CD4-positive, CD25-positive, alpha-beta regulatory T cell (primary cell): ENCODE results near the gene TMEM156. TPM values are rescaled to one million over a fixed set of nuclear protein-coding genes. Genes with fewer than 3 reads are reported as not detected.

ENCODE experiments used
- ATAC-seq, 2 donors: fragments of 150-1000 bp; cut with Tn5 transposase; one replicate each; pipeline ENCODE4 v1.10.0; 2021; ENCODE audit warnings: low read depth in 2 of 2, moderate number of reproducible peaks in 2 of 2, moderate library complexity in 1 of 2
- DNase-seq, 3 donors: peaks; one replicate each; pipeline versions ENCODE4 v3.0.0 to v3.0.0-alpha.2; 2012 to 2022; ENCODE audit warnings: mixed read lengths in 1 of 3
- H3K27ac ChIP-seq: one replicate; pipeline ENCODE4 v1.7.0; 2013; ENCODE audit warnings: mild to moderate bottlenecking, low read length; ENCODE audit not compliant: insufficient read depth, poor library complexity, severe bottlenecking
- H3K27me3 ChIP-seq: one replicate; pipeline ENCODE4 v1.7.0; 2013; ENCODE audit warnings: low read length; ENCODE audit not compliant: control insufficient read depth, insufficient read depth
- H3K36me3 ChIP-seq: one replicate; pipeline ENCODE4 v1.7.0; 2013; ENCODE audit warnings: mild to moderate bottlenecking, low read length, moderate library complexity; ENCODE audit not compliant: control insufficient read depth, insufficient read depth
- H3K4me1 ChIP-seq: 2 replicates; pipeline ENCODE4 v1.7.0; 2013; ENCODE audit warnings: mild to moderate bottlenecking, low read length; ENCODE audit not compliant: insufficient read depth, control insufficient read depth, poor library complexity, severe bottlenecking
- H3K4me3 ChIP-seq: one replicate; pipeline ENCODE4 v1.7.0; 2013; ENCODE audit warnings: low read depth, mild to moderate bottlenecking, low read length, moderate library complexity
- H3K9me3 ChIP-seq, 2 experiments: 1 replicate in 1 of 2; 2 replicates in 1 of 2; pipeline ENCODE4 v1.7.0; 2013; ENCODE audit warnings: low read length in 2 of 2, mild to moderate bottlenecking in 1 of 2, moderate library complexity in 1 of 2; ENCODE audit not compliant: control insufficient read depth in 2 of 2
- H3K27ac Mint-ChIP-seq, 3 donors: one replicate each; pipeline ENCODE4 v1.8.0; 2020 to 2022; ENCODE audit warnings: mild to moderate bottlenecking in 3 of 3, mixed read lengths in 3 of 3, moderate library complexity in 2 of 3
- H3K27me3 Mint-ChIP-seq: one replicate; pipeline ENCODE4 v1.8.0; 2022; ENCODE audit warnings: mild to moderate bottlenecking, mixed read lengths
- H3K36me3 Mint-ChIP-seq: one replicate; pipeline ENCODE4 v1.8.0; 2020; ENCODE audit warnings: mixed read lengths
- H3K4me1 Mint-ChIP-seq, 4 donors: one replicate each; pipeline ENCODE4 v1.8.0; 2020 to 2022; ENCODE audit warnings: mixed read lengths in 4 of 4, mild to moderate bottlenecking in 1 of 4
- H3K4me3 Mint-ChIP-seq, 4 donors: one replicate each; pipeline ENCODE4 v1.8.0; 2020 to 2022; ENCODE audit warnings: mild to moderate bottlenecking in 4 of 4, mixed read lengths in 4 of 4, moderate library complexity in 3 of 4
- H3K9me3 Mint-ChIP-seq, 7 donors: one replicate each; pipeline ENCODE4 v1.8.0; 2020 to 2022; ENCODE audit warnings: mixed read lengths in 7 of 7, mild to moderate bottlenecking in 3 of 7, moderate library complexity in 2 of 7
- polyA plus RNA-seq, 4 donors: library from polyadenylated mRNA; unstranded; fragments of 300-500 nt; fragmentation: Illumina TruSeq; gene quantifications; one replicate each; pipeline ENCODE4 v1.2.3, GENCODE V29; 2021
- total RNA-seq: library from RNA; stranded (reverse); gene quantifications from one replicate; pipeline ENCODE4 v1.2.3, GENCODE V29; 2022

The TMEM156 gene
- total and polyA plus RNA-seq, 5 donors from 2014 or later, result 8.4 to 24.3 (median 22.7) TPM

DNA sequence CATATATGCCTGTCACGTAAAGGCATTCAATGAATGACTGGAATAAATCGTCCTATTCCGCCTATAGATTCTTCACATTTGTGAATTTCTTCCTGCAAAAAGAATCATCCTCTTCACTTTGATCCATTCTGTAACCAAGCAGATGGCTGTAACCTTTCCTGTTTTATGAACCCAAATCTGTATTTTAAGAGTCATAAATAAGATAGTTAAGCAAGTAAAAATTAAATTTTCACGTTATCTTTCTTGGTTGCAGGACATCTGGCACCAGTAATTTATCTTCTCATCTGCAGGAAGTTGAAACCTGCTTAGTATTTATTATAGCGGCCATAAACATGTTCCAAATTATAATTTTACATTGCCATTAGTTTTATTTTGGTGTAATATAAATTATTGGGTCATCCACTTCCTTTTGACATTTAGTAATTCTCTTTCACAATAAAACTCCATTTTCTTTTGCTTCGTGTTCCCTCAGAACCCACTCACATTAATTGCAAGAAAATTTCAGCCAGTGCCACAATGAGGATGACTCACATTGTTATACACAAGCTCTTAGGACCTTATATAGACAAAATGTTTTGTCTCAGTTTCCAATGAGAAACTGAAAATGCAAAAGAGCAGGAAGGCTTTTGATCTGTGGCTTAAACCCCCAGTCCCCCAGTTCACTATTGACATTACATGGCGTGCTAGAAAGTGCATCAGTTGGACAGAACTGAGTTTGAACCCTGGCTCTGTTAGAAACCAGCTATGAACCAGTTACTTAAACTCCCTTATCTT is 51.1 kb downstream of the TMEM156 start:
- Mint-ChIP-seq H3K4me1 (peaks cover 11 to 27% (median 20%) of the 10 kb centered on the region in 4 donors), H3K36me3 (peaks cover 40% of the 10 kb centered on the region), H3K4me3 (no peak overlapping the region), H3K27me3 (no peaks in the 10 kb centered on the region), H3K9me3 (peaks cover 0 to 3% (median 0%) of the 10 kb centered on the region in 7 donors), H3K27ac (no peak overlapping the region)
- peaks cover 3% of the 10 kb centered on the region for H3K36me3 ChIP-seq
- H3K4me1 ChIP-seq, result no peaks in the 10 kb centered on the region
- H3K9me3 ChIP-seq, result no peaks in the 10 kb centered on the region
- no peak overlapping the region for H3K27ac ChIP-seq
- H3K4me3 ChIP-seq, result no peak overlapping the region
- DNase-seq (peak in 1 of 3 donors; percentile 50), ATAC-seq (peak in 1 of 2 donors; percentile 24)
- no peaks in the 10 kb centered on the region for H3K27me3 ChIP-seq

GRCh38 chr4:38979511-38980230 is 52.5 kb downstream of the TMEM156 start:
- H3K36me3 ChIP-seq, result peaks cover 3% of the 10 kb centered on the region
- H3K9me3 Mint-ChIP-seq, result peaks cover 0 to 3% (median 0%) of the 10 kb centered on the region in 7 donors
- DNase-seq (no peak), ATAC-seq (no peak)
- H3K27ac Mint-ChIP-seq, result no peak overlapping the region
- no peak overlapping the region for H3K4me3 ChIP-seq
- no peaks in the 10 kb centered on the region for H3K9me3 ChIP-seq
- no peak overlapping the region for H3K27ac ChIP-seq
- H3K4me3 Mint-ChIP-seq, result no peak overlapping the region
- no peaks in the 10 kb centered on the region for H3K27me3 Mint-ChIP-seq
- peaks cover 40% of the 10 kb centered on the region for H3K36me3 Mint-ChIP-seq
- no peaks in the 10 kb centered on the region for H3K27me3 ChIP-seq
- no peaks in the 10 kb centered on the region for H3K4me1 ChIP-seq
- peaks cover 9 to 19% (median 15%) of the 10 kb centered on the region in 4 donors for H3K4me1 Mint-ChIP-seq

DNA sequence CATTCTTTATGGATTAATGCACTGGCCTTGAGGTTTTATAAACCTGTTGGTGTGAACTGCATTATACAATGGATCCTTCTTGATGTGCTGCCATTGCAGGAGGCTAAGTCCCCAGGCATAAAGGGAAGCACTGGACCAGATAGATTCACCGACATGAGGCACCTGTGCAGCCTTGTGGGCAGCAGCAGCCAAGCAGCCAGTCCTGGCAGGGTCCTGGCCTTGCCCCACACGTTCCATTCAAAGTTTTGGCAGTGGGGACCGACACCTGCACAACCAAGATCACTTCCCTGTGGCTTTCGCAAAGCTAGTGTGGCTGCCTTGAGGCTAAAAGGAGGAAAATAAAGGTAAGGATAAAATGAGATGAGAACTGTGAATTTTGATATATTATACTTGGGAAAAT is 53.1 kb downstream of the TMEM156 start:
- H3K27ac ChIP-seq, result no peak overlapping the region
- H3K27me3 ChIP-seq, result no peaks in the 10 kb centered on the region
- Mint-ChIP-seq H3K4me3 (no peak overlapping the region), H3K27me3 (no peaks in the 10 kb centered on the region), H3K36me3 (peaks cover 40% of the 10 kb centered on the region), H3K9me3 (peaks cover 0 to 3% (median 0%) of the 10 kb centered on the region in 7 donors), H3K27ac (no peak overlapping the region), H3K4me1 (peaks cover 9 to 15% (median 12%) of the 10 kb centered on the region in 4 donors)
- no peak overlapping the region for H3K4me3 ChIP-seq
- no peaks in the 10 kb centered on the region for H3K9me3 ChIP-seq
- DNase-seq (no peak), ATAC-seq (no peak)
- H3K4me1 ChIP-seq, result no peaks in the 10 kb centered on the region
- peaks cover 3% of the 10 kb centered on the region for H3K36me3 ChIP-seq

DNA sequence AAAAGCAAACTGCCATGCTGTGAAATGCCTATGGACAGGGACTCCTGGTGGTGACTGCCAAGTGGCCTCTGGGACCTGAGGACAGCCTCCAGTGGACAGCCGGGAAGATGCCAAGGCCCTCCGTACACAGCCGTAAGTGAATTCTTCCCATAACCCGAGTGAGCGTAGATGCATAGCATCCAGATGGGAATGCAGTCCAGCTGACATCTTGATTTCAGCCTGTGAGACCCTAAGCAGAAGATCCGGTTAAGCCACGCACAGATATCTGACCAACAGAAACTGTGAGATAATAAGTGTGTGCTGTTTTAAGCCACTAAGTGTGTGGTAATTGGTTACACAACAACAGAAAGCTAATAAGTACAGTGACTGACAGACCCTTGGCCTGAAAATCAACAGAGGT is 55.9 kb downstream of the TMEM156 start:
- H3K4me1 ChIP-seq, result no peaks in the 10 kb centered on the region
- no peaks in the 10 kb centered on the region for H3K27me3 ChIP-seq
- H3K4me3 Mint-ChIP-seq, result no peak overlapping the region
- H3K9me3 ChIP-seq, result no peaks in the 10 kb centered on the region
- no peak for ATAC-seq
- peaks cover 5 to 11% (median 5%) of the 10 kb centered on the region in 4 donors for H3K4me1 Mint-ChIP-seq
- H3K27me3 Mint-ChIP-seq, result no peaks in the 10 kb centered on the region
- no peak for DNase-seq
- peak overlapping the region in 1 of 3 donors; percentile 20 for H3K27ac Mint-ChIP-seq
- peaks cover 3% of the 10 kb centered on the region for H3K36me3 ChIP-seq
- H3K4me3 ChIP-seq, result no peak overlapping the region
- no peak overlapping the region for H3K27ac ChIP-seq
- peaks cover 0 to 2% (median 0%) of the 10 kb centered on the region in 7 donors for H3K9me3 Mint-ChIP-seq
- peaks cover 28% of the 10 kb centered on the region for H3K36me3 Mint-ChIP-seq

GRCh38 chr4:38968668-38969067 is 63.5 kb downstream of the TMEM156 start:
- Histone ChIP-seq H3K27ac (no peak overlapping the region), H3K4me3 (no peak overlapping the region), H3K4me1 (no peaks in the 10 kb centered on the region), H3K9me3 (no peaks in the 10 kb centered on the region), H3K36me3 (peaks cover 25% of the 10 kb centered on the region), H3K27me3 (no peaks in the 10 kb centered on the region)
- no peak for DNase-seq
- H3K4me3 Mint-ChIP-seq, result no peak overlapping the region
- peaks cover 49% of the 10 kb centered on the region for H3K36me3 Mint-ChIP-seq
- peak overlapping the region in 1 of 3 donors; percentile 55 for H3K27ac Mint-ChIP-seq
- H3K4me1 Mint-ChIP-seq, result peaks cover 0 to 11% (median 7%) of the 10 kb centered on the region in 4 donors
- peaks cover 0 to 9% (median 0%) of the 10 kb centered on the region in 7 donors for H3K9me3 Mint-ChIP-seq
- no peaks in the 10 kb centered on the region for H3K27me3 Mint-ChIP-seq
- ATAC-seq, result no peak

- H3K4me1 Mint-ChIP-seq, result peaks cover 0 to 11% (median 8%) of the 10 kb centered on the region in 4 donors
- ATAC-seq, result no peak
- Histone ChIP-seq H3K9me3 (no peaks in the 10 kb centered on the region), H3K4me1 (no peaks in the 10 kb centered on the region), H3K36me3 (peaks cover 25% of the 10 kb centered on the region), H3K27ac (no peak overlapping the region), H3K27me3 (no peaks in the 10 kb centered on the region), H3K4me3 (no peak overlapping the region)
- no peak for DNase-seq
- H3K27me3 Mint-ChIP-seq, result no peaks in the 10 kb centered on the region
- no peak overlapping the region for H3K4me3 Mint-ChIP-seq
- H3K9me3 Mint-ChIP-seq, result peaks cover 0 to 9% (median 0%) of the 10 kb centered on the region in 7 donors
- H3K36me3 Mint-ChIP-seq, result peaks cover 57% of the 10 kb centered on the region
- H3K27ac Mint-ChIP-seq, result peak overlapping the region in 2 of 3 donors; percentile 10 to 66
Measured at GRCh38 chr4:38967260-38968095, 64.7 kb downstream of the TMEM156 start.

GRCh38 chr4:38965866-38966265 is 66.3 kb downstream of the TMEM156 start:
- Histone ChIP-seq H3K36me3 (peaks cover 24% of the 10 kb centered on the region), H3K9me3 (no peaks in the 10 kb centered on the region), H3K4me1 (no peaks in the 10 kb centered on the region), H3K27ac (no peak overlapping the region), H3K4me3 (no peak overlapping the region), H3K27me3 (no peaks in the 10 kb centered on the region)
- DNase-seq, result peak in 1 of 3 donors; percentile 26
- Mint-ChIP-seq H3K27ac (peak overlapping the region; percentile 4 to 84 (median 58)), H3K27me3 (peaks cover 5% of the 10 kb centered on the region), H3K4me1 (peaks cover 0 to 9% (median 6%) of the 10 kb centered on the region in 4 donors), H3K36me3 (peaks cover 50% of the 10 kb centered on the region), H3K9me3 (peaks cover 0 to 13% (median 4%) of the 10 kb centered on the region in 7 donors), H3K4me3 (no peak overlapping the region)
- ATAC-seq, result no peak
